Rectal smooth muscle tissue (tissue), 1 donor: Measurements from ENCODE around the gene CHMP3.
A peak's percentile ranks its signal among the peaks of the same experiment; 100 is the strongest.

Experiments used
- H3K27ac ChIP-seq: one replicate; pipeline ENCODE4 v1.7.0; 2013; ENCODE audit warnings: low read depth, low read length, inconsistent platforms
- H3K27me3 ChIP-seq: one replicate; pipeline ENCODE4 v1.7.0; 2013; ENCODE audit warnings: low read length; ENCODE audit not compliant: control insufficient read depth, insufficient read depth
- H3K36me3 ChIP-seq: one replicate; pipeline ENCODE4 v1.7.0; 2013; ENCODE audit warnings: low read length; ENCODE audit not compliant: control insufficient read depth, insufficient read depth
- H3K4me1 ChIP-seq: one replicate; pipeline ENCODE4 v1.7.0; 2013; ENCODE audit warnings: low read length; ENCODE audit not compliant: control insufficient read depth, insufficient read depth
- H3K4me3 ChIP-seq: one replicate; pipeline ENCODE4 v1.7.0; 2013; ENCODE audit warnings: low read length
- H3K9ac ChIP-seq: one replicate; pipeline ENCODE4 v1.7.0; 2013; ENCODE audit warnings: low read length

Gene CHMP3

GRCh38 chr2:86471637-86472036, 91.6 kb downstream of the CHMP3 start:
- peaks cover 28% of the 10 kb centered on the region for H3K36me3 ChIP-seq
- H3K27me3 ChIP-seq = no peaks in the 10 kb centered on the region
- H3K9ac ChIP-seq = no peak overlapping the region
- peaks cover 4% of the 10 kb centered on the region for H3K4me1 ChIP-seq
- no peak overlapping the region for H3K4me3 ChIP-seq
- no peak overlapping the region for H3K27ac ChIP-seq

DNA sequence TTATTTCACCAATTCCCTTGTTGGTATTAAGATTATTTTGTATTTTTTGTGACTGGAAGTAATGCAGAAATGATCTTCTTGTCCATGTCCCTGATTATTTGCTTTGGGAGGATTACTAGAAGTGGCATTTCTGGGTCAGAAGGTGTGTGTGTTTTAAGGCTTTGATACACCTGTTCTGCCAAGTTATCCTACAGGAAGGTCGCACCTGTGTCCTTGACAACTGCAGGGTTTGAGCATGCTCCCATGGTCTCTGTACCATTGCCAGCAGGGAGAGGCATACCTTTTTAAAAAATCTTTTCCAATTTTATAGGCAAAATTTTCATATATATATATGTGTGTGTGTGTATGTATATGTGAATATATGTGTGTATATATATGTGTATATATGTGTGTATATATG, 92.4 kb downstream of the CHMP3 start:
- Histone ChIP-seq H3K27ac (no peak overlapping the region), H3K27me3 (no peaks in the 10 kb centered on the region), H3K4me3 (no peak overlapping the region), H3K4me1 (peaks cover 10% of the 10 kb centered on the region), H3K9ac (no peak overlapping the region), H3K36me3 (peaks cover 32% of the 10 kb centered on the region)

- Histone ChIP-seq H3K27me3 (no peaks in the 10 kb centered on the region), H3K4me1 (peaks cover 19% of the 10 kb centered on the region), H3K27ac (no peak overlapping the region), H3K4me3 (no peak overlapping the region), H3K9ac (no peak overlapping the region), H3K36me3 (peaks cover 25% of the 10 kb centered on the region)
Measured at GRCh38 chr2:86468162-86469033, 94.8 kb downstream of the CHMP3 start.

DNA sequence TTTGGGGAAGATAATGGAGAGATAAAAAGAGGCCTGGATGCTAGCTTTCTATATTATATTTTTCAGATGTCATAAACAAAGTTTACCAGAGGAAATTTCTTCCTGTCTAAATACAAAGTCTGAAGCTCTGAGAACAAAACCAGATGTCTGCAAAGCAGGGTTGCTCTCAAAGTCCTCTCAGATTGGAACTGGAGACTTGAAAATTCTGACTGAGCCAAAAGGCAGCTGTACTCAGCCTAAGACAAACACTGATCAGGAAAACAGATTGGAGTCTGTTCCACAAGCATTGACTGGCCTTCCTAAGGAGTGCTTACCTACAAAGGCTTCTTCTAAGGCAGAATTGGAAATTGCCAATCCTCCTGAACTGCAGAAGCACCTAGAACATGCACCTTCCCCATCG, 96.9 kb downstream of the CHMP3 start:
- Histone ChIP-seq H3K4me3 (no peak overlapping the region), H3K4me1 (peaks cover 19% of the 10 kb centered on the region), H3K9ac (no peak overlapping the region), H3K27ac (peak overlapping the region; percentile 27), H3K36me3 (peaks cover 13% of the 10 kb centered on the region), H3K27me3 (no peaks in the 10 kb centered on the region)

DNA sequence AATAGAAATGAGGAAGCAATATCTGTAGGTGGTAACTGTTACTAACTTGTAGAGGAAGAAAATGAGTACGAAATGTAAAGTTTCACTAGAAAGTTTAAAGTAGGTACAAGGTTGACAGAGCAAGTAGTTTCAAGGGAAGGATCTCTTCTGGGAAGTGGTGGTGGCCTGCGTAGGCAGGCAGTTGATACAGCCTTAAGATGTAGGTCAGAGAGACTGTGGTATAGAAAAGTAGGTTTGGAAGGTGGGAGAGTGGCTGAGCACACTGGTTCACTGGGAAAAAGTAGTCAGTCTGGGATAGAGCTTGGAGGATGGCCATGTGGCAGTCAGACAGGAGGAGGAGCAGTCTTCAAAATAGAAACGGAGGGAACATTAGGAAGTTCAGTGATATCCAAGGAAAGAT, 98.6 kb downstream of the CHMP3 start:
- Histone ChIP-seq H3K9ac (no peak overlapping the region), H3K36me3 (peaks cover 21% of the 10 kb centered on the region), H3K4me3 (no peak overlapping the region), H3K4me1 (peaks cover 19% of the 10 kb centered on the region), H3K27ac (no peak overlapping the region), H3K27me3 (no peaks in the 10 kb centered on the region)

DNA sequence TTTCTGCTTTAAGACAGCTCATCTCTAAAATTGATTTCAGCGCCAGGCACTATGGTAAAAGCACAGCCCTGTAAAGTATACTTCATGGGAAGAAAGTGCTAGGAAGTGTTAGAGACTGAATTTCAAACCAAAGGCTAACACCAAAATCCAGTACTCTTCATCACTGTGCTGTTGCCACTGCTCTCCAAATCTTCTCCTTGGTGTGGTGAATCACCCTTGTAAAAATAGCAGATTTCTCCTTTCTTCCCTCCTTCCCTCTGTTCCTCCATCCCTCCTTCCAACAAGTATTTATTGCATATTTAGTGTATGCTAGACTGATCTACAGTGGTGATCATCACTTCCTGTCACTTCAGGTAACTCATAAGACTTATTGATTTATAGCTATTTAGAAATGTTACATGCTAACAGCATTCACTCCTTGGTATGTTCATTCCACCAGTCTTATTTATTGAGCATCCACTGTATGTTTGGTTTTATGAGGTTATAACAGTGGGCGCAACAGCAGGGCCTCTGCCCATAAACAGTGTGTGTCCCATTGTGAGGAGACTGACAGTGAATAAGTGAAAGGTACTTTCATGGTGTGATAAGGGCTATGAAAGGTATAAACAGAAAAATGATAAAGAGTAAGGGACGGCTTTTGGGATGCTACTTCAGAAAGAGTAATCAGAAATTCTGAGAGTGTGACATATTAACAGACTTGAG, 102.0 kb downstream of the CHMP3 start:
- no peak overlapping the region for H3K27ac ChIP-seq
- peaks cover 25% of the 10 kb centered on the region for H3K36me3 ChIP-seq
- no peak overlapping the region for H3K9ac ChIP-seq
- no peak overlapping the region for H3K4me3 ChIP-seq
- no peaks in the 10 kb centered on the region for H3K27me3 ChIP-seq
- peaks cover 12% of the 10 kb centered on the region for H3K4me1 ChIP-seq

GRCh38 chr2:86455181-86455580, 108.1 kb downstream of the CHMP3 start:
- H3K27me3 ChIP-seq = no peaks in the 10 kb centered on the region
- no peak overlapping the region for H3K9ac ChIP-seq
- H3K36me3 ChIP-seq = peaks cover 23% of the 10 kb centered on the region
- peaks cover 4% of the 10 kb centered on the region for H3K4me1 ChIP-seq
- no peak overlapping the region for H3K27ac ChIP-seq
- no peak overlapping the region for H3K4me3 ChIP-seq

DNA sequence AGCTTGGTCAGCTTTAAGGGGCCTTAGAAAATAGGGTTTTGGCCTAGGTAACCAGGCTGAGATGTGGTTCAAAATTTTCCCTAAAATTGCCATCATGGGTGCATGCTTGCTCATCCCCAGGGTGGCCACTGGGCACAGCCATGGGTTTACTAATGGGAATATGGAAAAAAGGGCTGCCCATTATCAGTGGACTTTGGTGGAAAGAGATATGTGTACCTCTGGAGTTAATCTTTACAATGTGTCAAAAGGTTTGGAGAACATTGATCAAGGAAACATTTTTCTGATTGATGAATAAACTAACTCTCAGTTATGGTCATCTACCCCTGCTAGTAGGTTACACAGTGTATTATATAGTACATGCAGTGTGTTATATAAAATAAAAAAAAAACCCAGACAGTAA, 109.0 kb downstream of the CHMP3 start:
- Histone ChIP-seq H3K4me3 (no peak overlapping the region), H3K4me1 (peaks cover 6% of the 10 kb centered on the region), H3K9ac (no peak overlapping the region), H3K27me3 (no peaks in the 10 kb centered on the region), H3K36me3 (peaks cover 27% of the 10 kb centered on the region), H3K27ac (peak overlapping the region; percentile 1)

DNA sequence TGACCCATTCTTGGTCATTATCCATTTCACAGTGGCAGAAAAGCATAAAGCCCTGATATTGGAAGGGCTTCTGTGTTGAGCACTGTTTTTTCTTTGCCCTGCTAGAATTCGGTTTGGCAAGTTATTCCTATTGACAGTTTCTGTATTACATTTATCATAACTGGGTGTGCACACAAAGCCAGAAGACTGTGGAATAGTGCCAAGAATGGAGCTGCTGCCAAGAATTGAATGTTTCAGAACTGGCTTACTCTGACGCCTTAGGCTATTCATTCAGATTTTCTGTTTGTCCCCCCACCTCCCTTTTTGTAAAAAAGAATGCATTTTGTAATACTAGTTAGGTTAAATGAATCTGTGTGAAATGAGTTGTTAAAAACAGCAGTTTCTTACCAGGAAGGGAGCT, 109.4 kb downstream of the CHMP3 start:
- H3K27ac ChIP-seq = peak overlapping the region; percentile 1
- peaks cover 24% of the 10 kb centered on the region for H3K36me3 ChIP-seq
- H3K4me1 ChIP-seq = peaks cover 9% of the 10 kb centered on the region
- peak overlapping the region; percentile 39 for H3K4me3 ChIP-seq
- no peak overlapping the region for H3K9ac ChIP-seq
- no peaks in the 10 kb centered on the region for H3K27me3 ChIP-seq
